ENCODE data around the gene BDH1.

DNA sequence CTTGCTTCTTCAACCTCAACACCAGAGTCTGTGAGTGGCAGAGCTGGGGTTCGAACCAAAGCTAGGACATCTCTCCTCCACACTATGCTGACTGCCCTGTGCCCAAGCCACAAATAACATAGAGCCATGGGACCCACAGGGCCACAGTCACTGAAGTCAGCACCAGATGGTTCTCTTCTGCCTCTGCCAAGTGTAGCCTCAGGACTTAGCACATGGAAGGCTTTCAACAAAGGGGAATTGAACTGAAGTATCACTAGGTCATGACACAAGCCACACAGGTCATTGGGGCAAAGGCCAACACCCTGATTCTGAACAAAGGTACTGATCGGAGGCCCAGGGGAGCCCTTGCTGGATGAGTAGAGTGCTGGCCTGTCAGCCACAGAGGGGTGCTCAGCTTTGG lies 83.6 kb downstream of the BDH1 start:
- TF ChIP-seq, protein P1, sequence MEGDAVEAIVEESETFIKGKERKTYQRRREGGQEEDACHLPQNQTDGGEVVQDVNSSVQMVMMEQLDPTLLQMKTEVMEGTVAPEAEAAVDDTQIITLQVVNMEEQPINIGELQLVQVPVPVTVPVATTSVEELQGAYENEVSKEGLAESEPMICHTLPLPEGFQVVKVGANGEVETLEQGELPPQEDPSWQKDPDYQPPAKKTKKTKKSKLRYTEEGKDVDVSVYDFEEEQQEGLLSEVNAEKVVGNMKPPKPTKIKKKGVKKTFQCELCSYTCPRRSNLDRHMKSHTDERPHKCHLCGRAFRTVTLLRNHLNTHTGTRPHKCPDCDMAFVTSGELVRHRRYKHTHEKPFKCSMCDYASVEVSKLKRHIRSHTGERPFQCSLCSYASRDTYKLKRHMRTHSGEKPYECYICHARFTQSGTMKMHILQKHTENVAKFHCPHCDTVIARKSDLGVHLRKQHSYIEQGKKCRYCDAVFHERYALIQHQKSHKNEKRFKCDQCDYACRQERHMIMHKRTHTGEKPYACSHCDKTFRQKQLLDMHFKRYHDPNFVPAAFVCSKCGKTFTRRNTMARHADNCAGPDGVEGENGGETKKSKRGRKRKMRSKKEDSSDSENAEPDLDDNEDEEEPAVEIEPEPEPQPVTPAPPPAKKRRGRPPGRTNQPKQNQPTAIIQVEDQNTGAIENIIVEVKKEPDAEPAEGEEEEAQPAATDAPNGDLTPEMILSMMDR (IDR thresholded peaks at IDR 0.05), result no peak
- no peak for TF ChIP-seq POLR2A (IDR thresholded peaks at IDR 0.05)
- TF ChIP-seq EP300 (IDR thresholded peaks at IDR 0.05), result no peak
- TF ChIP-seq POLR2AphosphoS5 (IDR thresholded peaks at IDR 0.05), result no peak
